NAMALWA (cell line): ENCODE results near the gene RAD51B.

Experiments used
- DNase-seq: peaks from one replicate; pipeline ENCODE4 v3.0.0-alpha.2; 2015; ENCODE audit warnings: low spot score

RAD51B gene

DNA sequence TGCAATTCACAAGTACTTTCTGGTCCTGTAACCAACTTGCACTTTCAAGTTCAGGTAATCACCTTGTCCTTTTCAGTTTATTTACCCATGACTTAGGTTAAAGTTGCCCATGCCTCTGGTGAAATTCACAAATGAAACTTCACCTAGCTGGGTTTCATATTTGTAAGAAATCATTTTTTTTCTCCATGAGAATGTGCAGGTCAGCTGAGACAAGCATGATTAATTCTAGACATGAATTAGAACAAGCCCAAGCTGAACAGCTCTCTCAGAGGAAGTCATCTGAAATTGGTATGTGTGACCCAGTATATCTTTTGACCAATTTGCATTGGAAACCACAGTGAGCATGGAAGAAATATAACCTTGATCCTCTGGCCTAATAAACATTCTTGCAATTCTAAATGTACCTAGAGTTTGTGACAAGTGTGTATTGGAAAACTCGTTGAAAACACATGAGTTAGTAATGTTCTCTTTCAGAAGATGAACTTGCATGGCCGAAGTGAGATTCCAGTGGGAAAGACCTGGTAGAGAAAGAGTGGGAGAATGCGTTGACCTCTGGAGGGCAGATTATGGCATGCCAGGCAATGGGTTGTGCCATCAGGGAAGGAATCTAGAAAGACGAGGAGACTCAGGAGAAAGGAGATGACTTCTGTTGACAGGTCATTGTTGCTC lies 486.8 kb downstream of the RAD51B start:
- no peak for DNase-seq

DNA sequence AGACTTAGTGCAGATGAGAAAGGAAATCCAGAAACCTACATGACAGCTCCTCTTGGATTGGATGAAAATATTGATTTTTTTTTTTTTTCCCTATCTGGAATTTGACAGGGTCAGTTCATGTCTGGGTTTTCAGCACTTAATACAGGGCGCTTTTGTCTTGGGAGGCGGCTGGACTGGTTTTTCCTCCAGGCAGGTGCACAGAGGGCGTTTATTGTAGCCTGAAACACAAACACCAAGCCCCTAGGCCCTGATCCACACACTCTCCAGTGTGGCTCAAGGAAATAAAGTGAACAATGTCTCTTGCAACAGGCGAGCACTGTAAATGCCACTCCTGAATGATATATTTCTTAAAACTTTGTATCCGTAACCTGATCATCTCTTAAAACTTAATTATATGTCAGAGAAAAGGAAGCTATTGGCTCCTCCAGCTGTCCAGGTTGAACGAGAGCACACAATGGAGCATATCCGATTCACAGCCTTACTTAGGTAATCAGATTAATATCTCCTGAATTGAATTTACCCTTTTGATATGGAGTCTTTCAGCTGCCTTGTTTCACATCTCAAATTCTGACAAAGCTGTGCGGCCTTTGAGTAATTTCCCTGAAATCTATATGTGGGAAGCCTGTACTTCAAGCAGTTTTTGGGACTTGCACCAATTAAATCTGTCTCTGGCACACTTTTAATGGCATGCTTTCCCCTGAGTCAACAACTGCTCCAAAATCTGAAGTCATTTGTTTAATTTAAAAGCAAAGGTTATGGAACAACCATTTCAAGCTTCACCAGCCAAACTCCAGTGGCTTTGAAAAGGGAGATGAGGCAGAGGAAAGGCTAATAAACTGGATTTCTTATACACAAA lies 487.6 kb downstream of the RAD51B start:
- DNase-seq, result no peak

DNA sequence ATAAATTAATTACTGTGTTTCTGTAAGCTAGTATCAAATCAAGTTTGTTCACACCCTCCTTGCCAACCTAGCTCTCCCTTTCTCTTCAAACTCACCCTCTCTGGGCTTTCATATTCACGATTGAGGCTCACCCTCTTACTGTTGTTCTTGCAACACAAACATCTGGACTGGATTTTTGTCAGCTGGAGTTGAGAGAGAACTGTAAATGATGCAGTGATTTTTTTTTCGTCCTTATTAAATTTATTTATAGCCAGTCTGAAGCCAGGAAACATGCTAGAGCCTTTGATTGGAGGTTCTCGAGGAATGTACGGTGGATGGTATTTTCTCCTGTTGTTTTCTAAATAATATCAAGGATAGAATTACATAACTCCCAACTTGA lies 488.2 kb downstream of the RAD51B start:
- no peak for DNase-seq

DNA sequence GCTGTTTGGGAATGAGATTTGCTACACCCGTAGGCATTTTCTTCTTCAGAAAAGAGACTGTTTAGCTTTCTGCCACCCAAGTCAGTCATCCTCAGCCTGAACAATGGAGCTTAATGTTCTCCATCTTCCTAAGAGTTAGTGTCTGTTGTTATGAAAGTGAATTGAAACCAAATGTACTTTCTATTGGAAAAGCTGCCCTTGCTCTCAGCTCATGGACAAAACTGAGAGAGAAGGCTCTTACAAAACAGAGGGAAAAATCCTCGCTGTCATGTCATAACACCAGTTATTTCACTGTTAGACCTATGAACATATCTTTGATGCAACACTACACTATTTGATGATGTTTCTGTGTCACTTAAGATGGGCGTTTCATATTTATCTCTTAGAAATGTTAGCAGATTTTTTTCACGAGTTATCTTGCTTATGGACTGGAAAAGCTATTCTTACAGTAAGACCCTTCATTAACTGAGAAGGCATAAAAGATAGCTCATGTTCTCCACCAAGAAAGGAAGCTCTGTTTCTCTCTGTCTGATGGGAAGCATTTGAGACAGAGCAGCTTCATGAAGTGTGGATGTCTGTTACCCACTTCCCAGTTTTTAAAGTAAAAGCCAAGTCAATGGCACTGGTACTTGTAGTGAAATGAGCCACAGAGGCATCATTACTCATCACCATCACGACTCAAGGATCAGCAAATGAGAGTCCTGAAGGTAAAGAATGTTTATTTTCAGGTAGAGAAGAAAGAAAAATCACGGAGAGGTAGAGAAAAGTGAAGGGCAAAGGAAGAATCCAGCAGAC lies 489.3 kb downstream of the RAD51B start:
- DNase-seq, result no peak

DNA sequence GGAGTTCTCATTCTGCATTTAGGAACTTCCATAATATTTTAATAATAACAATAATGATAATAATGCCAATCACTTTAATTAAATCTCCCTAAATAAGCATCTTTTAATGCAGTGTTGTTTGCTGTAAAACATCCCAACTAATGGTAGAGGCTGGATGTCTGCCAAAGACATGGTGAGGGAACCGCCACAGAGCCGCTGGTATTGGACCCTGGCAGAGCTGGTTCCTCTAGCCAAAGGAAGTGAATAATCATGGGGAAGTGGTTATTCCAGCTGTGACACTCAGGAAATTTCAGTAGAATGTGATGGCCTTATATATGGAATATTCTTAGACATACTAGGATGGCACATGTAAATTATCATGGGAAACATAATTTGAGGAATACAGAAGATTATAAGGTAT lies 490.0 kb downstream of the RAD51B start:
- no peak for DNase-seq

DNA sequence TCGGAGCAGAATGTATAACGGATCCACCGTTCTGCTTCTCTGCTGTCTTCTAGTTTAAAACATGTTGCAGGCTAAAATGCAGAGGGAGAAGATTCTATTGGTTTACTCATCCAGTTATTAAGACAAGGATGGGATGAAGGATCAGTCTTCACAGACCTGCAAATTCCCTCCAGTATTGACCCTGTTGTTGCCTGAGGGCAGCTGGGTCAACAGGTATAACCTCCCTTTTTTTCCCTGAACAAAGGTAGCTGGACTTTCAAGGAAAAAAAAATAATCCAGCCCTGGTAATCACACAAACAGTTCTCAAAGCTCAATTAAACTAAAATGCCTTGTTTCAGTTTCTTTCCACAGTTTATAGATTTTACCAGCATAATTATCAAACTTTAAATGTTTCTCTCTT lies 492.7 kb downstream of the RAD51B start:
- no peak for DNase-seq

DNA sequence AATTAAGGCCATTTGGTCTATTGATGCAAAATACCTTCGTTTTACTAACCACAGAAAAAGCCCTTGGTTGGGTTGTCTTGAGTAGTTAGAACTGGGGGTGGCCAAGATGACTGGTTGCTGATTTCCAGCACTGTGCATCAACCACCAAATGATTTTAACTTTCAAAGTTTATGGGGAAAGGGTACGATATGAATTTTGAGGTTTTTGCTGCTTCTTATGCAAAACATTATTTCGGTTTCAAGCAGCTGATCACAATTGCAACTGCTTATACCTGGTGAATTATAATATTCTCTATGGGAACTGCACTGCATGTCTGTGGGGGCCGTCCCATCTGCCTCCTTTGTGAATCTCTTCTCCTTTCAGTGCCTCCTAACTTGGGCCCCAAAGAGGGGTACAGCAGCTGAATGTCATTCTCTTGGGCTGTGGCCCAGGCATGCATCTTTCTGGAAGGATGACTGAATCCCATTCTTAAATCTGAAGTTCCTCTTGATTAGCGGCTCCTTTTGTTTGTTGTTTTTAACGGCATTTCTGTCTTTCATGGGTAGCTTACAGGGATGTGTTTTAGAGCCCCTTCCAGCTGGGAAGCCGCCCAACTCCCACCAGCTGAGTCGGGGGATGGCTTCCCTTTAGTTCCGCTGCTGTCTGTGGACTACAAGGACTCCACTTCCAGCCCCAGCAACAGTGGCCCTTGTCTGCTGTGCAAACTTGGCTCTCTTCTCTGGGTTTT lies 493.5 kb downstream of the RAD51B start:
- no peak for DNase-seq

DNA sequence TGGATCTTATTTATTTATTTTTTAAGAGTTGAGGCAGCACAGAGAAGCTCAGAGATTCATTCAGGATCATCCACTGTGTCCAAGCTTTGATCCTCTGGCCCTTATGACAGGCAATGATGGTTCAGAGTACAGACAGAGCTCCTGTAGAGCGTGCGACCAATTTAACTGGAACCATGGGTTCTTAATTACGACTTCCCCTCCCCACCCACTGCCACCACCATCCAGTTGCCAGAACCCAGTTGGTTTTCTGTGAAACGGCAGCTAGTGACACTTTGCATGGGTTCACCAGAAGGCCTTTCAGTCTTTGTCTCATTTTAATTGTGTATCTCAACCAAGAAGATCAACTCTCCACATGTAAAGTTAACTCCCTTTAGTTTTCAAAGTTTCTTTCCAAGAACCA lies 495.1 kb downstream of the RAD51B start:
- no peak for DNase-seq

DNA sequence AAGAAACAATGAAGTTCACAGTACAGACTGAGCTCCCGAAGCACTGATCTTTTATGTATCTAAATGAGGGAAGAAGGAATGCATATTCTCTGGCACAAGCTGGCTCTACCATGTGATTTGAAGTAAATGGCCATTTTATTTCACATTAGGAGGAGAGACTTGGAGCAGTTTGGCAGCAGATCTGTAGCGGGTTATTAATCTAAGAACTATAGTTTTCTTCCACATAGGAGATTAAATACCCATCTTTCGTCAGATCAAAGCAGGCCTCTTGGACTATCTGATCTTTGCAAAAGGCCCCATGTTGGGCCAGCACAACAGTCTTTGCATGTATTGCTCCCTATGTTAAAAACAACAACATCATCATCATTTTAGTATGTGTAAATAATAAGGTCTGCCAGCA lies 495.5 kb downstream of the RAD51B start:
- DNase-seq, result no peak

DNA sequence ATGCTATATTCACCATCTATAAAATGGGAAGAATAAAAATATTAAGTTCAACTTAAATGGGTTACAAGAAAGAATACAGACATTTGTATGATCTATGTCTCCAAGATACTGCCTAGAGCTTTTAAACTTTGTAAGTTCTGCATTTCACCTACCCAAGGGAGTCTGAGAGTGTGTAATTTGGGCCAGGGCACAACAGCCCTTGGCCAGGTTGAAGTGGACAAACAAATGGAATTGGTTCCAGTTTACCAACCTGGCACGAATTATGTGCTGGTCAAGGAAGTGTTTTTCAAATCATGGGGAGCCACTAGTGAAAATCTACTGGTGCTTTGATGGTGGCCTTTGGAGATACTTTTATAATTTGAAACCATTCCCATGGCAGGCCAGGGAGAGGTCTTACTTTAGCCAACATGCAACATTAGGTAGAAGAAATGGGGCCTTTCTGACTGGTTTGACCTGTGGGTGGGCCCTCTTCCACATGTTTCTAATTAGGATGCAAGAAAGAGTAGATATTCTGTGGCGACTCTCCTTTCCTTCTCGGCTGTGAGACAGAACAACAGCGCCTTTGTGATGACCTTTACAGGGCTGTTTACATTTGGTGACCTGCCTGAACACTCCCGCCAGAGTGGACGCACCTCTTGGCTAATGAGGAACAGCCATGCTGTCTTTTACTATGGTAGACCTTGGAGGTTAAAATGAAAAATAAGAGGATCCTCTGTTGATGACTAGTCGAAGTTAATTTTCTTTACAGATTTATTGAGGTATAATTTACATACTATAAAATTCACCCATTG lies 496.7 kb downstream of the RAD51B start:
- no peak for DNase-seq

DNA sequence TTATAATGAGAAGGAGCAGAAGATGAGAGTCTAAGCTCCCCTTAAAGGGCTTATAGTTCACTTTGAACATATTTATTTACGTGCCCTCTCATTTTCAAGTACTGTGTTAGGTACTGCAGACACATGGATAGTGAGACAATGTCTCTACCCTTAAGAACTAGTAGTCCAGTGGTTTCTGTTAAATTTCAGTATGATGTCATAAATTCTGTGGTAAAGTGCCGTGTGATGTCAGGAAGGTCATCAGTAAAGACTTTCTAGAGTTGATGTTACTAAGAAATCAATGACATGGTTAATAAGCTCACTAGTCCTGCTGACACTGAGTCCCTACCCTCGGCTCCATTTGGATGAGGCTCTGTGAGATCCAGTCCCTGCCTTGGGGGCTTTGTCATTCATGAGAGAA lies 497.7 kb downstream of the RAD51B start:
- DNase-seq, result no peak

DNA sequence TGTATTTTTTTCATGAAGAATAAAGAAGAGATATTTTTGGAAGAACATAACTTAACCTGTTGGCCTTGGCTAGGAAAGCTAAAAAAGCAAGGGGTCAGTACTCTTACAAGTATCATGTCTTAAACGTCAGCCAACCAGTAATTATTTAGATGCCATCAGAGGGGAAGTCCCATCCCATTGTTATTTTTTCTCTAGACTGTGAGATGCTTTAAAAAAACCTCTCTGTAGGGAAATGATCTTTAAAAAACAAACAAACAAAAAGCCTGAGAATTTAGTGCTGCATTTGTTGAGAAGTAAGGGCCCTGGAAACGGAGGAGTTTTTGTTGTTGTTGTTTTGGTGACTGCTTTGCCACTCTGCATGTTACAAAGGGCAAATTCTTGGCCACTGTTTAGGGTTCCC lies 499.2 kb downstream of the RAD51B start:
- DNase-seq, result no peak

DNA sequence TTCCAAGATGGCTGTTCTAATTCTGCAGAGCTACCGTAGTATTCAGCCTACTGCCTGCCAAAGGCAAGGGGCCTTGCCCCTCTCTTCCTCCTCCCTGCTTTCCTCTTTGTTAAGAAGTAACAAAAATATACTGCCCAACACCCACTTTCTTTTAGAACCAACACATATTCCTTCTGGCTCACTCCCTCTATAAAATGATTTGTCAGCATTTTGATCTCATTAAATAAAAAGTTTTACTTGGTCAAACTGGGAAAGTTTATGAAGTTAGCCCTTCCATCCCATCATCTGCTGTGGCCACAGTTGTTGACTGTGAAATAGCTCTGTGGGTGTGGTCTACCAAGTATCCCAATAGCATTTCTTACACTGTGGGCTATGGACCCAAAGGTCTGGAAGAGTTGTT lies 500.9 kb downstream of the RAD51B start:
- DNase-seq, result no peak

DNA sequence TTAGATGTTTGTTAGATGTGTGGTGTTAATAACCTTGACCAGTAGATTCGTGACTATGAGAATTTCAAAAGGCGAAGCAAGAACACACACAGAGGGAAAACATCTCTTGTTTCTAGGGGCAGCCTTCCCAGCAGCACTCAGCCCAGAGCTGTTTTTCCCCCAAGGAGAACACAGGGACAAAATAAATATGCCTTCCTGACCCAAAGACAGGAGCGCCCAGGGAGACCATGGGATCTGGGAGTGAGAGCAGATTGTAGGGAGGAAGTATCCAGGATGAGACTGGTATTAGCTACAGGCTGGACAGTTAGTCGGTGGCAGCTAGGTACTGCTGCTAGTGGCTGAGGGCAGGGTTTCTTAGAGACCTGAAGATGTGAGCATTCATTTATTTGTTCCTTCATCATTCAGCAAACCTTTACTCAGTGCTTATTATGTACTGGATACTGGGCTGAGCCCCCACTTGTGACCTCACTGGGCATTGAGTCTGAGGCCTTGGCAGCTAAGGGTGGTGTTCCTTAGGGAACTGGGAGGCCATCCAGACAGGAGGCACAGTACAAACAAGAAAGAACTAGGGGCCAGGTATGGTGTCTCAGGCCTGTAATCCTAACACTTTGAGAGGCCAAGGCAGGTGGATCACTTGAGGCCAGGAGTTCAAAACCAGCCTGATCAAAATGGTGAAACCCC lies 503.5 kb downstream of the RAD51B start:
- no peak for DNase-seq

DNA sequence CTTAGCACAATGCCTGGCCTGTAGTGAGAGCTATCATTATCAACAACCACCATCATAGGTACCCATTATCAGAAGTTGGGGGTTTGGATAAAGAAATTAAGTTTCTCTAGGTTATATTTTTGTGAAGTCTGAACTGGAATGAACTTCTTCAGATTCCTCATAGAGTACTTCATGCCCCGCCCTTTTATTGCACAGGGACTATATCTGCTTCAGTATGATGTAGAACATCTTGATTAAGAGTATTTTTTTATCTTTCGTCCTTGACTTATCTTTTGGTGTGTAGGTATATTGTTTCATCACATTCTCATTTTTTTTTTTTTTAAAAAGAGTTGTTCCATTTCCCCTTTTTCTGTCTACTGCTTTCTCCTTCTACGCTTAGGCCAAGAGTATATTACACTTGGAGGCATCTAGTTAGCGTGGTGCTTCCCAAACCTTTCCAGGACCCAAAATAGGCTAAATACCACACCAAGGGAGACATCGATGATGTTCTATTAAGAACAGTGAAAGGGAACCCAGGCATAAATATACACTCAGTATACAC lies 505.8 kb downstream of the RAD51B start:
- no peak for DNase-seq

DNA sequence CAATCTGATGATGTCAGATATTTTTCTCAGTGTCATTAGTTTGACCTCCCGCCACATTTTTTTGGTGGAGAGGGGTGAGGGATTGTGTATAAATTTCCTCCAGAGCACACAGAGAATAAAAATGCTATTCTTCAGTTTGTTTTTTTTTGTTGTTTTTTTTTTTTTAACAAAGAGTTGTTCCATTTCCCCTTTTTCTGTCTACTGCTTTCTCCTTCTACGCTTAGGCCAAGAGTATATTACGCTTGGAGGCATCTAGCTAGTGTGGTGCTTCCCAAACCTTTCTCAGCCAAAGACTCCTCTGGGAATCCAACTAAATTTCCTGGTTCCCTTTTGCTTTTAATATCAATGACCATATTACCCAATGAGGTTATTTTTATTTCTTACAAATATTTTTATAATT lies 507.7 kb downstream of the RAD51B start:
- no peak for DNase-seq

DNA sequence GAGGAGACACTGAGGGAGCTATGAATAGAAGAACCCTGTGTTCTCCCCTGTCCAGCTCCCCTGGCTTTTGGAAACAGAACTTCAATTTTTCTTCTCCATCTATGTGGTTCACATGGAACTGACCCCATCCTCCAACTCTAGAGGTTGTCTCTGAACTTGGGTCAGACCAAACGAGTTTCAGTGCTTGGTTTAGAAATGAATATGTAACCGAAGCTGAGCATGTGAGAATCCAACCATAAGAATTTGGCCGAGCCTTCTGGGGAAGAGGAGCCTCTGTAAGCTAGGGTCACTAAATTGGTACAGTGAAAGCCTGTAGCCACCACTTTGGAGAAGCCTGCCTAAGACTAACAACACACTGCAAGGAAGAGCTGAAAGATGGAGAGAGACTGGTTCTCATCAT lies 508.9 kb downstream of the RAD51B start:
- no peak for DNase-seq

DNA sequence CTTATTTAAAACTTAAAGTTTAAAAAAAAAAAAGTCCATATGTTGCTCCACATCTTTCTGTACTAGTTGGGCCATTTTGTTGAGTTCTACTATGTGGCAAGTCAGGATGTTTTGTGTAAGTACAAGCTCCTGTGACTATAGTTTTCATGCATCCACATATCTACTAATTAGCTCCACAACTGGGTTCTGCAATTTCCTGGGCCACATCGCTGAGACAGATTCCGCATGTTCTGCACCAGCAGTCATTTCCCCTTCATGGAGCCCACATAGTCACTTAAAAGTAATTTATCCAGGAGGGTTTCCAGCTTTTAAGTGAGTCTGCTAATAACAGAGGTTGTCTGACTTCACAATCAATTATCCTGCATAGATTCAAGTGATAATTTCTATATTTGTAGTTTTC lies 511.8 kb downstream of the RAD51B start:
- no peak for DNase-seq

DNA sequence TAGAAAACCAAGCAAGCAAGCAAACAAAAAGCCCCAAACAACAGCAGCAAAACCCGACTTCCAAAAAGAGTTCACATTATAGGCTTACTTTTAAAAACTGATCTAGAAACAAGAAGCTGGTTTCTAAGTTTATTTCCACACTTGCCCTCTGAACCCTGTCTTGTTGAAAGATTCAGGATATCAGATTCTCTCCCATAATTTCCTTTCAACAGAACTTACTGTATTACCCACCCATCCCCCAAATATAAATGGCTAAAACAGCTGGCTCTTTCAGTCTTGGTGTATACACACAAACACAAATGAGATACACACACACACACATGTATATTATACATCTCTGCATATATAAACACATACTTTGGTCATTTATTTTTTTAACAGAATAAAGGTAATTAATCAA lies 512.4 kb downstream of the RAD51B start:
- DNase-seq, result no peak

DNA sequence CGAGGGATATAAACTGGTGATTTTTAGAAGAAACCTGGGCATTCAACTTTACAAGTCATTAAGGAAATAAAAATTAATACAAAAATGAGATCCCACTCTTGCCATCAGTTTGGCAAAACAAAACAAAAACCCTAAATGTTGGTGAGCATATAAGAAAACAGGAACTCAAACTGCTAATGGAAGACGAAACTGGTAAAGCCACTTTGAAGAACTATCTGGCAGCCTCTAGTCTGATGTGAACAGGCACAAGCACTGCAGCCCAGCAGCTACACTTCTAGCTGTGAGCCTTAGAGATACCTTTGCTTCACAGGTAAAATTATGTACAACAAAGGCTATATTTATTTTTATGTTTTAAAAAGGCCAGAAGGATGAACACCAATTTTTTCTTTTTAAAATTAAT lies 513.7 kb downstream of the RAD51B start:
- DNase-seq, result peak; percentile 2

DNA sequence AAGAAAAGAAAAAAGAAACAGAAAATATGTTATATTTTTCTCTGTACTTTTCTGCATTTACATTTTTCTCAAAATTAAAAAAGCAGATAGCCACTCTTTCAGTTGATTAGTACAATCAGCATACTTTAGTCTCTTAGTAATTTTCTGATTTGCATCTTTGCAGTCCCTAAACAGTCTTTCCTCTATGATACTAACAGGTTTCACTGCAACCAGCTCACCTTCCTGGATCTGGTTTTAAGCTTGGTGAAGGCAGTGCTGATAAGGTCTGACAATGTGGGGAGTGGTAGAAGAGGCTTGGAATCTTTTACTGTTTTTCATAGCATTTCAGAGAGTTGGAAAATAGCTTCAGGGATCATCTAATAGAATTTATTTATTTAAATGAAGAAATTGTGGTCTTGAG lies 515.7 kb downstream of the RAD51B start:
- no peak for DNase-seq
